HG03196 (cell line): ENCODE results near the gene TCP10L.

ENCODE experiments used
- ATAC-seq: cut with Tn5 transposase; IDR thresholded peaks from one replicate; pipeline ENCODE4 v1.9.1; 2021; ENCODE audit not compliant: unreplicated experiment

The TCP10L gene

GRCh38 chr21:32523988-32524719 is 61.2 kb downstream of the TCP10L start:
- no peak for ATAC-seq
